Measurements from ENCODE around the gene SH2B2. TPM values are rescaled to one million over a fixed set of nuclear protein-coding genes. Genes with fewer than 3 reads are reported as not detected.
A peak's percentile ranks its signal among the peaks of the same experiment; 100 is the strongest.

The SH2B2 gene
- total RNA-seq, 1 donor from 2014 or later = 13.2 TPM

GRCh38 chr7:102312317-102312716 lies 25.6 kb downstream of the SH2B2 start:
- no peak for TF ChIP-seq CTCF (IDR thresholded peaks at IDR 0.05)
- intact Hi-C loops (cut with DNase I) = no loop called here

GRCh38 chr7:102313997-102314780 lies 27.5 kb downstream of the SH2B2 start:
- no peaks in the 10 kb centered on the region for H3K36me3 ChIP-seq
- H3K27me3 ChIP-seq = no peaks in the 10 kb centered on the region
- no peak for TF ChIP-seq CTCF (IDR thresholded peaks at IDR 0.05)
- no peak overlapping the region for H3K4me3 ChIP-seq
- H3K4me1 ChIP-seq = peaks cover 7% of the 10 kb centered on the region
- intact Hi-C loops (cut with DNase I) = no loop called here
- ATAC-seq = no peak
- no peaks in the 10 kb centered on the region for H3K9me3 ChIP-seq
- H3K27ac ChIP-seq = no peak overlapping the region
- DNase-seq = no peak

More at GRCh38 chr7:102312317-102312716, 25.6 kb downstream of the SH2B2 start:
- no peaks in the 10 kb centered on the region for H3K36me3 ChIP-seq
- peaks cover 3% of the 10 kb centered on the region for H3K4me1 ChIP-seq
- no peak for ATAC-seq
- no peaks in the 10 kb centered on the region for H3K9me3 ChIP-seq
- no peak overlapping the region for H3K27ac ChIP-seq
- no peak for DNase-seq
- H3K4me3 ChIP-seq = no peak overlapping the region
- no peaks in the 10 kb centered on the region for H3K27me3 ChIP-seq

GRCh38 chr7:102317231-102318059 lies 30.8 kb downstream of the SH2B2 start:
- ATAC-seq = no peak
- H3K4me3 ChIP-seq = no peak overlapping the region
- DNase-seq = no peak
- intact Hi-C loops (cut with DNase I) = no loop called here
- no peak for TF ChIP-seq CTCF (IDR thresholded peaks at IDR 0.05)
- H3K36me3 ChIP-seq = no peaks in the 10 kb centered on the region
- H3K4me1 ChIP-seq = peaks cover 7% of the 10 kb centered on the region
- no peak overlapping the region for H3K27ac ChIP-seq
- no peaks in the 10 kb centered on the region for H3K9me3 ChIP-seq
- H3K27me3 ChIP-seq = no peaks in the 10 kb centered on the region

- Histone ChIP-seq H3K36me3 (no peaks in the 10 kb centered on the region), H3K4me1 (peaks cover 7% of the 10 kb centered on the region), H3K27ac (no peak overlapping the region), H3K27me3 (no peaks in the 10 kb centered on the region), H3K9me3 (no peaks in the 10 kb centered on the region), H3K4me3 (no peak overlapping the region)
- ATAC-seq = no peak
- intact Hi-C loops (cut with DNase I) = no loop called here
- no peak for DNase-seq
- no peak for TF ChIP-seq CTCF (IDR thresholded peaks at IDR 0.05)
Measured at GRCh38 chr7:102318482-102318971, 31.9 kb downstream of the SH2B2 start.

GRCh38 chr7:102319671-102320070 lies 33.0 kb downstream of the SH2B2 start:
- no peak for TF ChIP-seq CTCF (IDR thresholded peaks at IDR 0.05)
- H3K4me1 ChIP-seq = peaks cover 7% of the 10 kb centered on the region
- H3K27ac ChIP-seq = no peak overlapping the region
- intact Hi-C loops (cut with DNase I) = no loop called here
- H3K36me3 ChIP-seq = no peaks in the 10 kb centered on the region
- ATAC-seq (no peak), DNase-seq (peak; percentile 45)
- no peaks in the 10 kb centered on the region for H3K9me3 ChIP-seq
- no peaks in the 10 kb centered on the region for H3K27me3 ChIP-seq
- H3K4me3 ChIP-seq = no peak overlapping the region

All from upper lobe of right lung (tissue), 1 donor.